H7 (cell line): ENCODE results near the gene CGB3. TPM values are rescaled to one million over a fixed set of nuclear protein-coding genes. Genes with fewer than 3 reads are reported as not detected.
A peak's percentile ranks its signal among the peaks of the same experiment; 100 is the strongest.
"Not testable (repeated sequence)": the region's sequence is repeated elsewhere in the genome, so short reads cannot be mapped to it uniquely, and the experiment has no call there.

ENCODE experiments used
- DNase-seq: peaks from one replicate; pipeline ENCODE4 v3.0.0; 2012
- H3K27me3 ChIP-seq: 2 replicates; pipeline ENCODE4 v1.6.0; 2011; ENCODE audit warnings: mild to moderate bottlenecking, low read length; ENCODE audit not compliant: control insufficient read depth, insufficient read depth
- H3K36me3 ChIP-seq: replicated peaks from 2 replicates; pipeline ENCODE4 v1.5.1; 2011; ENCODE audit warnings: low read length; ENCODE audit not compliant: control insufficient read depth, insufficient read depth
- H3K4me3 ChIP-seq: 2 replicates; pipeline ENCODE4 v1.5.1; 2011; ENCODE audit warnings: low read depth, mild to moderate bottlenecking, control low read depth, low read length, moderate library complexity; ENCODE audit not compliant: insufficient read depth
- total RNA-seq: library from RNA; depleted of rRNA; stranded (reverse); fragments of >200 nt; shearing (Covaris generic); gene quantifications from 2 replicates; pipeline ENCODE4 v1.2.3, GENCODE V29; 2014; rRNA removed

The CGB3 gene
- total RNA-seq: not detected in 2 replicates

- peaks cover 12% of the 10 kb centered on the region for H3K27me3 ChIP-seq
- H3K4me3 ChIP-seq, H3K36me3 ChIP-seq, DNase-seq: not testable (repeated sequence)
Measured at GRCh38 chr19:49024233-49024632, at the start of gene CGB3. Gene CGB3, minus strand, starts transcription at chr19:49024333. Its CDS starts 362 bp downstream, at chr19:49023971.

- Histone ChIP-seq H3K27me3 (peaks cover 59% of the 10 kb centered on the region), H3K36me3 (no peaks in the 10 kb centered on the region), H3K4me3 (peak overlapping the region; percentile 22)
- DNase-seq: peak; percentile 98
Measured at GRCh38 chr19:49071860-49072547, 47.9 kb upstream of the CGB3 start.

GRCh38 chr19:49070416-49070815 lies 46.3 kb upstream of the CGB3 start:
- peaks cover 74% of the 10 kb centered on the region for H3K27me3 ChIP-seq
- no peak for DNase-seq
- no peak overlapping the region for H3K4me3 ChIP-seq
- H3K36me3 ChIP-seq: no peaks in the 10 kb centered on the region

- no peaks in the 10 kb centered on the region for H3K36me3 ChIP-seq
- H3K27me3 ChIP-seq: peaks cover 83% of the 10 kb centered on the region
- peak; percentile 7 for DNase-seq
- H3K4me3 ChIP-seq: no peak overlapping the region
Measured at GRCh38 chr19:49069026-49069425, 44.9 kb upstream of the CGB3 start.

GRCh38 chr19:49067554-49067953 lies 43.4 kb upstream of the CGB3 start:
- no peak overlapping the region for H3K4me3 ChIP-seq
- no peaks in the 10 kb centered on the region for H3K36me3 ChIP-seq
- H3K27me3 ChIP-seq: peaks cover 70% of the 10 kb centered on the region
- no peak for DNase-seq

GRCh38 chr19:49065905-49066512 lies 41.9 kb upstream of the CGB3 start:
- Histone ChIP-seq H3K27me3 (peaks cover 65% of the 10 kb centered on the region), H3K36me3 (no peaks in the 10 kb centered on the region), H3K4me3 (no peak overlapping the region)
- DNase-seq: peak; percentile 68

GRCh38 chr19:49064768-49065611 lies 40.9 kb upstream of the CGB3 start, which contains the start of gene NTF4:
Gene NTF4, minus strand, starts transcription at chr19:49064818. Its CDS starts 2,821 bp downstream, at chr19:49061997.
- Histone ChIP-seq H3K27me3 (peaks cover 57% of the 10 kb centered on the region), H3K36me3 (no peaks in the 10 kb centered on the region), H3K4me3 (peak within 1 kb of the TSS; percentile 41)
- peak; percentile 97 for DNase-seq

- H3K4me3 ChIP-seq: peak overlapping the region; percentile 41; the same call in 1 of the 2 replicates
- no peaks in the 10 kb centered on the region for H3K36me3 ChIP-seq
- H3K27me3 ChIP-seq: peaks cover 54% of the 10 kb centered on the region
- peak; percentile 71 for DNase-seq
Measured at GRCh38 chr19:49064029-49064629, 40.0 kb upstream of the CGB3 start.

- peak; percentile 43 for DNase-seq
- H3K27me3 ChIP-seq: peaks cover 59% of the 10 kb centered on the region
- no peaks in the 10 kb centered on the region for H3K36me3 ChIP-seq
Measured at GRCh38 chr19:49061445-49061844, 37.3 kb upstream of the CGB3 start.

GRCh38 chr19:49061000-49061399 lies 36.9 kb upstream of the CGB3 start:
- Histone ChIP-seq H3K27me3 (peaks cover 59% of the 10 kb centered on the region), H3K36me3 (no peaks in the 10 kb centered on the region), H3K4me3 (no peak overlapping the region)
- no peak for DNase-seq

More at GRCh38 chr19:49061445-49061844, 37.3 kb upstream of the CGB3 start:
- no peak overlapping the region for H3K4me3 ChIP-seq

- Histone ChIP-seq H3K27me3 (peaks cover 55% of the 10 kb centered on the region), H3K36me3 (no peaks in the 10 kb centered on the region), H3K4me3 (no peak overlapping the region)
- peak; percentile 27 for DNase-seq
Measured at GRCh38 chr19:49059053-49059452, 34.9 kb upstream of the CGB3 start.

GRCh38 chr19:49058562-49058961 lies 34.4 kb upstream of the CGB3 start:
- no peak overlapping the region for H3K4me3 ChIP-seq
- H3K27me3 ChIP-seq: peaks cover 53% of the 10 kb centered on the region
- DNase-seq: peak; percentile 74
- no peaks in the 10 kb centered on the region for H3K36me3 ChIP-seq

- Histone ChIP-seq H3K4me3 (peak within 1 kb of the TSS; percentile 52; the same call in 1 of the 2 replicates), H3K36me3 (no peaks in the 10 kb centered on the region), H3K27me3 (peaks cover 53% of the 10 kb centered on the region)
- peak; percentile 95 for DNase-seq
Measured at GRCh38 chr19:49057636-49058234, 33.6 kb upstream of the CGB3 start, which contains the start of gene CGB7. Gene CGB7, minus strand, starts transcription at chr19:49057749. Its CDS starts 2,374 bp downstream, at chr19:49055375.
